HTR-8/SVneo (cell line): ENCODE results near the gene RNF181.
A peak's percentile ranks its signal among the peaks of the same experiment; 100 is the strongest.
"Not testable (repeated sequence)": the region's sequence is repeated elsewhere in the genome, so short reads cannot be mapped to it uniquely, and the experiment has no call there.

Source experiments
- DNase-seq: peaks from one replicate; pipeline ENCODE4 v3.0.0; 2011; ENCODE audit warnings: low spot score, mixed read lengths; ENCODE audit not compliant: insufficient read length
- FAIRE-seq: peaks from 2 replicates; lab custom pipeline; 2011; peaks lifted over from hg19 to GRCh38; lab: Jason Lieb, UNC

The RNF181 gene

DNA sequence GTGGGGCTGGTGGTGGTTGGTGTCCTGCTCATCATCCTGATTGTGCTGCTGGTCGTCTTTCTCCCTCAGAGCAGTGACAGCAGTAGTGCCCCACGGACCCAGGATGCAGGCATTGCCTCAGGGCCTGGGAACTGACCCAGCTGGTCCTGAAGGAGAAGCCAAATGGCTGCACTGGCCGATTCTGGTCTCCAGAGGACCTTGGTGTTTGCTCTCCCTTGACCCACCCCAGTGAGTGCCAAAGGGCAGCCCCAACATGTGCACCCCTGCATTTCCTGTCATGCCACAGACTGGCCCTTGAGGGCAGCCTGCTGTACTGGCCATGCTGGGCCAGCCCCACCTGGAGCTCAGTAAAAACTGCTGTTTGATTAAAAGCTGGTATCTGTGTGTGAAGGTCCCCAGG is 2.5 kb upstream of the RNF181 start:
- FAIRE-seq, result no peak
- no peak for DNase-seq

DNA sequence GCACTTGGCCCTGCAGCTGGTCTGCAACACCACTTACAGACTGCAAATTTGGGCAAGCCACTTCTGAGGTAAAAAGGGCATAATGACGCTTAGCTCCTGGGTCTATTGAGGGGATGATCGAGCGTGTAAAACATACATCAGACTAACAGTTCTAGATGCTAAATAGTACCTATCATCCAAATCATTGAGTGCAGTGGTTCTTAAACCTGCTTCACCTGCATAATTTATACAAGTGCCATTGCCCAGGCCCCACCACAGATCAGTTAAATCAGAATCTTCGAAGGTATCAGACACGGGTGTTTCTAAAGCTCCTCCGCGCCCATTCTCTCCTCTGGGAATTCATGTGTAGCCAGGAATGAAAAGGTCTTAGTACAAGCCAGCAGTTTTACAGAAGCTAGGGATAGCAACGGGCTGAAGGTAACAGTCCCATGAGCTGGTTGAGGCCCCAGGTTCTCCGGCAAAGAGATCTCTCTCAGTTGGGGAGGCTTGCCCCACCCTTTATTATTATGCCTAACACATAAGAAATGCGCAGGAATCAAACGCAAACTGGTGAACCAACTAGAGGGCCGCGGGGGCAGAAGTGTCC is 737 bp upstream of the RNF181 start:
- FAIRE-seq (no peak), DNase-seq (no peak)

DNA sequence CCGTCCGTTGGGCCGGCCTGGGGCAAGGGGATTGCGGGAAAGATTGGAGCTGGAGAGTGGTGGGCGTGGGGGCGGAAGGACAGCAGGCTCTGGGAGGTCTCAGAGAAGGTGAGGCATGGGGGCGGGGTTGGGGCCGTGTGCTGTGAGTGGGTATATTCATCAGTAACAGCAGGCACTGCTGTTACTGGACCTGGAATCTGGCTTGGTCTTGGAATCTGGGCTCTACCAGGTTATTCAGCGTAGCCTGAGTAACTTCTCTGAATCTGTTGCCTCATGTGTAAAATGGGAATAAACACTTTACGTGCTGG is 435 bp downstream of the RNF181 start:
- FAIRE-seq (no peak), DNase-seq (no peak)

DNA sequence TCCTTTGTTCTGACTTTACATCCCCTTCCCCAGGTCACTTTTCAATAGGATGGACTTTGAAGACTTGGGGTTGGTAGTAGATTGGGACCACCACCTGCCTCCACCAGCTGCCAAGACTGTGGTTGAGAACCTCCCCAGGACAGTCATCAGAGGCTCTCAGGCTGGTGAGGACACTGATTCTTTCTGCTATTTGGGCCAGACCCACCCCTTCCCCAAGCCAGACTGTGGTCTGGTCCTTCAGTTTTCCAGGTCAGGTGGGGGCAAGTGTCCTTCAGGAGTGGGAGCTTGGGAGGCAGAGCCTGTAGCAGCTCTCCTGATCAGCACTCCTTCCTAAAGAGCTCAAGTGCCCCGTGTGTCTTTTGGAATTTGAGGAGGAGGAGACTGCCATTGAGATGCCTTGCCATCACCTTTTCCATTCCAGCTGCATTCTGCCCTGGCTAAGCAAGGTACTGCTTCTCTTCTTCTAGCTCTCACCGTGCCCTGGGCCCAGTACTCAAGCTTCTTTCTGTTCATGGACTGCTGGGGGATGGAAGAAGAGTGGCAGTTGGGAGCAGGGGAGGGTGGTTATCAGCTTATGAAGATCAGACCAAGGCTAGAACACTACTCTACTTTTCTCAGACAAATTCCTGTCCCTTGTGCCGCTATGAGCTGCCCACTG is 1.1 kb downstream of the RNF181 start:
- DNase-seq (no peak), FAIRE-seq (no peak)

- FAIRE-seq (no peak), DNase-seq (no peak)
These were observed 1.7 kb downstream of the RNF181 start for GRCh38 chr2:85597241-85597640.

- no peak for DNase-seq
- FAIRE-seq, result no peak
These were observed 3.2 kb downstream of the RNF181 start for GRCh38 chr2:85598594-85599340.

DNA sequence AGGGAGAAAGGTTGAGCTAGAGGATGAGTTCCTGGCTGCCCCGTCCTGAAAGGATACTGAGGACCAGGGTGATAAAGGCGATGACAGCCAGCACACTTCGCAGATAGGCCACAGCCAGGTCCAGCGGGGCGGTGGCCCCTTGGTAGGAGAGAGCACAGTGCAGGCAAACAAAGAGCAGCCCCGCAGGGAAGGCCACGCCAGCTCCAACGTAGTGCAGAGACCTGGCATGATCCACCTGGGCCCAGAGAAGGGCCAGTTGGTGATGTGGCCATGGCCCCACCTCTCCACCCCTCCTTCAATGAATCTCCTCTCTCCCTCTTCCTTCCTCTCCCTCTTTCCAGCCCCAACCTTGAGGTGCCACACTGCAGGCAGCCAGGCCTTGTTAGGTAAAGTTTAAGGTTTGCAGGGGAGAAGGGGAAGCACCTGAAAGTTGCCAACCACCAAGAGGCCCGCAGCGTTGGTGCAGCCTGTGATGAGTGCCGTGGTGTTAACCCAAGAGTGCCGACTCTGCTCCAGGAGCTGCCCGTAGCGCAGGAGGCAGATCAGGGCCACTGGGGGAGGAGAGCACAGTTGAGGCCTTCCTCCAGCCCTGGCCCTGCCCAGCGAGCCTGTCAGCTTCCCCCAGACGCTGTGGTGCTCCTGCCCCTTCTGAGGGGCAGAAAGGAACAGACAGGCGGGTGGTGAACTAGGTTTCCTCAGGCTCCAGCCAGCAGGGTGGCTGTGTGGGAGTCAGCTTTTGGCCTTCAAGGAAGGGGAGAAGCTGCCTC is 4.1 kb downstream of the RNF181 start:
- no peak for DNase-seq
- no peak for FAIRE-seq

DNA sequence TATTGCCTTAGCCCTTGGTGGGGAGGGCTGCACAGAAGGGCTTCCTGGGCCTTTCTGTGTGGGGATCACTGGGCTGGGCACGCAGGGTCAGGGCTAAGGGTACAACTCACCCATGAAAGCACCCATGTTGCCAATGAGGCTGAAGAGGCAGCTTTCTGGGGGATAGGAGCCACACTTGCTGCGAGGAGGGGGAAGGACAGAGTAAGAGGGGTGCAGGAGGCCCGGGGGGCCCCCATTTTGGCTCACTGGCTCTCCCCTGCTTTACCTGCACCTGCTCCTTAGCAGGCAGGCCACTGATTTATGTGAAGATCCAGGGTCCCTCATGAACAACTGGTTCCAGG is 4.7 kb downstream of the RNF181 start:
- no peak for DNase-seq
- FAIRE-seq, result no peak

DNA sequence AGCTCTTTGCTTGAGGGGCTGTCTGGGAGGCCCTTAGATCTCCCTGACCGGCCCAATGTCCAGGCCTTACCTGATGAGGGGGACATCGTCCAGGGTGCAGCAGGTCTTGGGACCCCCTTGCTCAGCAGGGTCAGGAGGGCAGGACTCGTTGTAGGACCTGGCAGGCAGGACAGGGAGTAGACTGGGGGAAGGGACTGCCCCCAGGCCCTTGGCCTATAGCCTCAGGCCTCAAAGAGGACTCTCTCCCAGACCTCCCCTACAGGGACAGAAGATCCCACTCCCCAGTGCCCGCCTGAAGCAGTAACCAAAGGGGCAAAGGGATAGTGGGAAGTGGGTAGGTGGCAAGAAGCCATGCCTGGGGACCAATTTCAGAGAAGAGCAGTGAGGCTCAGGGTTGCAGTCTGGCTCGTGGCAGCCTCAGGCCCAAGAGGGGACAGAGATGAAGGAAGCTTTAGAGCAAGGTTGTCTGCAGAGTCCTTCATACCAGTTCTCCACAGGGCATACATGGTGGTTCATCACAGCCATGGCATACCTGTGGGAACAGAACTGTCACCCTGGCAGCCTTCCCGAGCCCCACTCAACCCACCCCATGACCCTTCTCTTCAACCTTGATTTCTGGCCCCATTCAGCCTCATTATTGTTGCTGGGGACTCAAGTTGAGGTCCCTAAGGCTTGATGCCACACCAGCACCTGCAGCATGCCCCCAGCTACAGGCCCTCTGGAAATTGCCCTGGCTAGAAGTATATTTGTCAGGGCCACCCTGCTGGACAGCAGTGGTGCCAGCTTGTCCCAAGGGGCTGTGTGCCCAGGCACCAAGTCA is 5.6 kb downstream of the RNF181 start:
- no peak for FAIRE-seq
- DNase-seq, result no peak

DNA sequence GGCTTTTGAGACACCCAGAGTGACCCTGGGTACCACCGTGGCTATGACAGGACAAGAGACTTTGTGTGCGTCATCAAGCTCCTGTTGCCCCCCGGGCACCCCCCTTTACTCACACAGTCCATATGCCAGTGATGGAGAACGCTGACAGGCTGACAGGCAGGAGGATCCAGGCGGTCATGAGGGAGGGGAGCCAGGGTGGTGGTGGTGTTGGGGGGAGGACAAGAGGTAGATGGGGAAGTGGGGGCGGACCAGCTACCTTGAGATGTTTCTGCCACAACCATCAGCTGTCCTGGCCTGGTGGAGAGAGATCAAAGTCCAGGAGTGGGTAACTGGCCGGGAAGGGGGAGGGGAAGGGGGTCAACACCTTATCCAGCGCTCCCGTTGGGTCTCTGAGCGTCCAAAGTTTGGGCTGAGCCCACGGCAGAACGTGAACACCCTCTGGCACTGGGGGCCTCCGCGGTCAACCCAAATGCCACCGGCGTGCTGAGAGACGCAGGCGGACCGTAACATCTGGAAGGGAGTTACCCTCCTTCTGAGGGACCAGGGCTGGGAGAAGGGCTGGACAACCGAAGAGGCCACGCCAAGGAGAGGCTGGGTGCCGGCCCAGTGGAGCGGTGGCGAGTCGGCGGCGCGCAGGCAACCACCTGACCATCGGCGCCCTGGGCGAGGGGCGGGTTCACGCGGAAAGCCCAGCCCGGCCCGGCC is 6.4 kb downstream of the RNF181 start:
- FAIRE-seq (no peak), DNase-seq (peak; percentile 37)

DNA sequence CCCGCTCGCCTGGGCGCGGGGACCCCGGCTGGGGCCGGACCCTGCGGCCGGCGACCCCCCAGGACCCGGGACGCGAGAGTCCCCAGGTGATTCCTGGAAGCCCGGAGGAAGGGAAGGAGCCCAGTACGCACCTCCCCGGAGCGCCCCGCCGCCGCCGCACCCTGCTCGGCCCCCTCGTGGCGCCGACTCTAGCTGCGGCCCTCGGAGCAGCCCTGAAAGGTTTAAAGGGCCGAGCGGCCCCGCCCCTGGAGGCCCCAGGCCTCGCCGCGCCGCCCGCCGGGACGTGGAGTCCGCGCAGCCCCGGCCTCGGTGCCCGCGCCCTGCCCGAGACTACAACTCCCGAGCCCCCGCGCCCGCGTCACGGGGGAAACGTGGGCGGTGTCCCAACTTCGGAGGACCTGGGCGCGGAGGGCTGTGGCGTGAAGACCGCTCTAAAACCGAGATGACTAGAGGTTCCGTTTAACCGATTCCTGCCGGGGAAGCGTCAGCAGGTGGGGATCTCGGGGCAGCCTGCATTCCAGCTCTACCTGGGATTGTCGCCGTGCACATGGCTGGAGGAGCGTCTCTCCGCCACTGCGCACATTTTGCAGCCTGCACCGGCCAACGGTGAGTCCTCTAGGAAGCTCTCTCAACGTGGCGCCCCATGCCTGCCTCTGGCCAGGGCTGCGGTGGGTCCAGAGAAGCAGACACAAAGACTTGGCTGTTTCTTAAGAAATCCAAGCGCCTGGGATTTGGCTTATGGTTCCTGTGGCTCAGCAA is 7.1 kb downstream of the RNF181 start, which contains the start of gene TMEM150A:
Gene TMEM150A (minus strand): TSS at position 223 of the 759 bp plus-strand sequence. CDS start 750 bp downstream, outside the sequence.
- DNase-seq (peak; percentile 88), FAIRE-seq (peak; percentile 81)

- DNase-seq, FAIRE-seq: not testable (repeated sequence)
These were observed 8.5 kb downstream of the RNF181 start for GRCh38 chr2:85604133-85604444.

GRCh38 chr2:85604568-85605339 is 9.2 kb downstream of the RNF181 start:
- FAIRE-seq (no peak), DNase-seq (no peak)

DNA sequence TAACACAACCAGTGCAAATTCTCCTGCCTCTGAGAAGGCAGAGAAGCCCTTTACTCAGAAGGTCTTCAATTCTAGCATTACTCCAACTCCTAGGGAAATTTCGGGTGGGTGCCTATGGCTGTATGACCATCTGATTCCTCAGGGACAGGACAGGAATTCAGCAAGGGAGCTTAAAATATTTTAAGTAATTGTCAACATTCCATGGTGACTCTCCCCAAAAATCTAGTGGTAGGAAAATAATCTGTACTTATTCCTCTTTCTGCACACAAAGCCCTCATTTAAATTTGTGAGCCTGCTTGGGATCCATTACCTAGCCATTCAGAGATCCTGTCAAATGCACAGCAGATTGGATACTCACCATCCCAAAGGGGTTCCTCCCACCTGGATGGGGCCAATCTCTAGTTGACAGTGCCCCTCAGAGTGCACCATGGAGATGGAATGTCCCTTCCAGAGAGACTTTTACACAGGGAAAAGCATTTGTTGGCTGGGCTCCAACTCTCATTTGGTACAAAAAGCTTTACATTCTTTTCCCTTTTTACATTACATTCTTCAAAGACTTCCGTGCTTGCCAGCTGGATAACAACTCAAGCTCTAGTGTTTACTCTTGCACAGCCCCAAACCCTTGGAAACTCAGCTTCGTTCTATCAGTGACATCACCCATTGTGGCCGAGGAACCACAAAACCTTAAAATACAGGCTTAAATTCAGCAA is 10.0 kb downstream of the RNF181 start:
- no peak for DNase-seq
- no peak for FAIRE-seq

GRCh38 chr2:85606116-85606455 is 10.5 kb downstream of the RNF181 start:
- FAIRE-seq, result no peak

DNA sequence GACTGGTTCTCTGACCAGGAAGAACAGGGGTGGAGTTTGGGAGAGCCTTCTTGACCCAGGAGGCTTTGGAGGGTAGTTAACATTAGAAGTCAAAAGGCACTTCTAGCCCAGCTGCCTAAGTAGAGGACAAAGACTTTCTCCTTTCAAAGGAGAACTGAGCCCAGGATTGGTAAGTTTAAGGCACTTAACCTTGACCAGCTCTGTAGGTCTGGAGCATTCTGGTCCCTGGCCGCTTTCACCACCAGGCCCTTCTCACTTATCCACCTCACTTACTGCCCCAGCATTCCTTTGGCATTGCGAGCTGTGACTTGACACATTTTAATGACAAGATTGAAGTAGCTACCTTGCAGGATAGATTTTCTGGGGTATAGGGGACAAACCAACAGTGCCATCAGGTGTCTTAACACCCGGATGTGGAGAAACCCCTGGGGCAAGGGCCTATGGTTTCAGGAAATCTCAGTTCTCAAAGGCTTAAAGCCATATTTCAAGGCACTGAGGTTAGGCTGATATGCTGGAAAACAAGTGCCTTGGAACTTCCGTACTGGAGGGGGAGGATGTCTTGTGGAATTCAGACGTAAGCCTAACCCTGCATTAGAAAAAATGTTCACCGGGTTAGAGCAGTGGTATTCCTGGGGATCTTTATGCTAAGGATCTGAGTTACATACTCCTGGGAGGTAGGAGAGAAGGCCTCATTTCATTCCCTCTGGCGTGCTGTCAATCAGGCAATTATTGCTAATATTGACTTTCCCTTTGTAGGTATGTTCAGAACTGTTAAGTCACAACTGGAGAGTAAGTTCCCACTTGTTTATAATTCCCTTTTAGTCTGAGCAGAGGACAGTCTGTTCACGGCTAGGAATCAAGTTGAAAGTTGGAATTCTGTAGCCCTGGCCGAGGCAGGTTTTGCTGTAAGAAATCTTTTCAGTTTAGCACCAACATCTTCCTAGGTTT is 12.0 kb downstream of the RNF181 start:
- FAIRE-seq (no peak), DNase-seq (no peak)

More at GRCh38 chr2:85606116-85606455, 10.5 kb downstream of the RNF181 start:
- no peak for DNase-seq
